Left kidney (tissue), 2 donors: ENCODE results near the gene TAS1R2. TPM values are rescaled to one million over a fixed set of nuclear protein-coding genes. Genes with fewer than 3 reads are reported as not detected.
"Not testable (repeated sequence)": the region's sequence is repeated elsewhere in the genome, so short reads cannot be mapped to it uniquely, and the experiment has no call there.

ENCODE experiments used
- DNase-seq: peaks from one replicate; pipeline ENCODE4 v3.0.0-alpha.2; 2013
- polyA plus RNA-seq: library from polyadenylated mRNA; unstranded; fragments of 120-200 nt; gene quantifications from one replicate; pipeline ENCODE4 v1.2.1, GENCODE V29; 2013; ENCODE audit not compliant: insufficient read length

TAS1R2 gene
- polyA plus RNA-seq, 1 donor: not detected

GRCh38 chr1:18883636-18884418 is 24.4 kb upstream of the TAS1R2 start:
- peak; percentile 47 for DNase-seq

- DNase-seq: no peak
Observed at GRCh38 chr1:18883079-18883478, 23.6 kb upstream of the TAS1R2 start.

- no peak for DNase-seq
Observed at GRCh38 chr1:18882486-18882885, 23.0 kb upstream of the TAS1R2 start.

- DNase-seq: no peak
Observed at GRCh38 chr1:18881642-18882431, 22.4 kb upstream of the TAS1R2 start.

- DNase-seq: no peak
Observed at GRCh38 chr1:18881164-18881563, 21.7 kb upstream of the TAS1R2 start.

- no peak for DNase-seq
Observed at GRCh38 chr1:18880585-18880984, 21.1 kb upstream of the TAS1R2 start.

GRCh38 chr1:18879791-18880309 is 20.4 kb upstream of the TAS1R2 start:
- peak; percentile 64 for DNase-seq

GRCh38 chr1:18879215-18879790 is 19.8 kb upstream of the TAS1R2 start:
- DNase-seq: no peak

- no peak for DNase-seq
Observed at GRCh38 chr1:18878538-18879214, 19.2 kb upstream of the TAS1R2 start.

GRCh38 chr1:18877282-18877681 is 17.8 kb upstream of the TAS1R2 start:
- DNase-seq: no peak

GRCh38 chr1:18876210-18876609 is 16.8 kb upstream of the TAS1R2 start:
- no peak for DNase-seq

- DNase-seq: no peak
Observed at GRCh38 chr1:18875796-18876128, 16.3 kb upstream of the TAS1R2 start.

- DNase-seq: peak; percentile 84
Observed at GRCh38 chr1:18875107-18875795, 15.8 kb upstream of the TAS1R2 start.

GRCh38 chr1:18874600-18874999 is 15.1 kb upstream of the TAS1R2 start:
- no peak for DNase-seq

GRCh38 chr1:18874036-18874435 is 14.6 kb upstream of the TAS1R2 start:
- no peak for DNase-seq

- DNase-seq: no peak
Observed at GRCh38 chr1:18872071-18872611, 12.7 kb upstream of the TAS1R2 start.

- DNase-seq: no peak
Observed at GRCh38 chr1:18871401-18872070, 12.1 kb upstream of the TAS1R2 start.

- no peak for DNase-seq
Observed at GRCh38 chr1:18870957-18871356, 11.5 kb upstream of the TAS1R2 start.

GRCh38 chr1:18870595-18870865 is 11.1 kb upstream of the TAS1R2 start:
- DNase-seq: not testable (repeated sequence)

- DNase-seq: no peak
Observed at GRCh38 chr1:18869847-18870594, 10.6 kb upstream of the TAS1R2 start.
